GM18502 (cell line): ENCODE results near the gene EXOSC10.
"Not testable (repeated sequence)": the region's sequence is repeated elsewhere in the genome, so short reads cannot be mapped to it uniquely, and the experiment has no call there.

Source experiments
- ATAC-seq: cut with Tn5 transposase; IDR thresholded peaks from one replicate; pipeline ENCODE4 v1.9.1; 2021; ENCODE audit warnings: mild to moderate bottlenecking; ENCODE audit not compliant: unreplicated experiment, poor library complexity

Gene EXOSC10

GRCh38 chr1:11114966-11115365, 15.3 kb upstream of the EXOSC10 start:
- ATAC-seq = no peak

GRCh38 chr1:11109047-11109760, 9.5 kb upstream of the EXOSC10 start:
- no peak for ATAC-seq

- ATAC-seq = no peak
Observed at GRCh38 chr1:11107599-11107998, 7.9 kb upstream of the EXOSC10 start.

GRCh38 chr1:11105586-11105985, 5.9 kb upstream of the EXOSC10 start:
- ATAC-seq = no peak

GRCh38 chr1:11101347-11101746, 1.7 kb upstream of the EXOSC10 start:
- ATAC-seq = no peak

- ATAC-seq = not testable (repeated sequence)
Observed at GRCh38 chr1:11100806-11101205, 1.1 kb upstream of the EXOSC10 start.

- ATAC-seq = no peak
Observed at GRCh38 chr1:11100149-11100493, 452 bp upstream of the EXOSC10 start.

- ATAC-seq = no peak
Observed at GRCh38 chr1:11098931-11099309, 749 bp downstream of the EXOSC10 start.

- not testable (repeated sequence) for ATAC-seq
Observed at GRCh38 chr1:11083784-11084183, 15.9 kb downstream of the EXOSC10 start.

GRCh38 chr1:11080931-11081330, 18.7 kb downstream of the EXOSC10 start:
- no peak for ATAC-seq

GRCh38 chr1:11078631-11079030, 21.0 kb downstream of the EXOSC10 start:
- no peak for ATAC-seq

GRCh38 chr1:11073398-11073797, 26.3 kb downstream of the EXOSC10 start:
- ATAC-seq = not testable (repeated sequence)

- no peak for ATAC-seq
Observed at GRCh38 chr1:11072216-11072917, 27.3 kb downstream of the EXOSC10 start.

GRCh38 chr1:11071463-11072215, 28.0 kb downstream of the EXOSC10 start:
- no peak for ATAC-seq

GRCh38 chr1:11070876-11071275, 28.8 kb downstream of the EXOSC10 start:
- no peak for ATAC-seq

- ATAC-seq = no peak
Observed at GRCh38 chr1:11068600-11069473, 30.8 kb downstream of the EXOSC10 start.

- no peak for ATAC-seq
Observed at GRCh38 chr1:11067716-11068599, 31.7 kb downstream of the EXOSC10 start.

GRCh38 chr1:11065796-11066195, 33.9 kb downstream of the EXOSC10 start:
- ATAC-seq = no peak

- no peak for ATAC-seq
Observed at GRCh38 chr1:11064942-11065341, 34.7 kb downstream of the EXOSC10 start.
